HG02678 (cell line): Measurements from ENCODE around the gene PARVB.
"Not testable (repeated sequence)": the region's sequence is repeated elsewhere in the genome, so short reads cannot be mapped to it uniquely, and the experiment has no call there.

ENCODE experiments used
- ATAC-seq: cut with Tn5 transposase; IDR thresholded peaks from one replicate; pipeline ENCODE4 v1.9.1; 2021; ENCODE audit warnings: mild to moderate bottlenecking, moderate library complexity; ENCODE audit not compliant: unreplicated experiment

PARVB gene

GRCh38 chr22:44103735-44104480, 79.8 kb downstream of the PARVB start:
- no peak for ATAC-seq

- no peak for ATAC-seq
These were observed 83.2 kb downstream of the PARVB start for GRCh38 chr22:44107340-44107739.

DNA sequence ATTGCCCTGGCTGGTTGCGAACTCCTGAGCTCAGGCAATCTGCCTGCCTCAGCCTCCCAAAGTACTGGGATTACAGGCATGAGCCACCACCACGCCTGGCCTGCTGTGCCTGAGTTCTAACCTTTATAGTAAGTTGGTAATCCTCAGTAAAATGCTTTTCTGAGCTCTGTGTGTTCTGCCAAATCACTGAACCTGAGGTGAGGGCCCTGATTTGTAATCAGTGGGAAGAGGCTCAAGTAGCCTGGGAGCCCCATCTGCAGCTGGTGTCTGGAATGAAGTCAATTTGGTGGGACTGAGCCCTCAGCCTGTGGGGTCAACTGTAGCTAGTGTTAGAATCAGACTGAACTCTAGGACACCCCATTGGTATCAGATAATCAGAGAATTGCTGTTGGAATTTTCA, 84.0 kb downstream of the PARVB start:
- no peak for ATAC-seq

DNA sequence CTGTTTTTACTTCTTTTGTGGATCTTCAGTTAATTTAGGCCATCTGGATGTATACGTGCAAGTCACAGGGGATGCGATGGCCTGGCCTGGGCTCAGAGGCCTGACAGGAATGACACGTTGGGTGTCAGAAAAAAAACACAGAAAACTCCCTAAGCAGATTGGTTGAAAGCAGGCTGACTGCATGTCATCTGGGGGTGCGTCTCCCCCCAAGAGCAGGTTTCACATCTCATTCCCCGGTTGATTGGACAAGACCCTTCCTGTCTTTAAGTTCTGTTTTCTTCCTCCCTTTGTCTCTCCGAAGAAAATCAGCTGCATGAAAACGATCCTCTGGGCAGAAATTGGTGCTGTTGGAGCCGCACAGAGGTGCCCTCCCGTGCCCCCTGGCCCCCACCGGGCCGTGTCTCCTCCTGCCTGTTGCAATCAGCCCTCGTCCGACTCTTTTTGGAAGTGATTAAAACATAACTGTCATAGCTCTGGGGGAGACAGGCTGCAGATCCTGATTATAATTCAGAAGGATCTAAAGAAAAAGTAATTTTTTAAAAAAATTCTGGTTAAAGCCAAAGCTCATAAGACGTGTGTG, 84.8 kb downstream of the PARVB start:
- ATAC-seq = no peak

- ATAC-seq = no peak
These were observed 85.3 kb downstream of the PARVB start for GRCh38 chr22:44109416-44109815.

DNA sequence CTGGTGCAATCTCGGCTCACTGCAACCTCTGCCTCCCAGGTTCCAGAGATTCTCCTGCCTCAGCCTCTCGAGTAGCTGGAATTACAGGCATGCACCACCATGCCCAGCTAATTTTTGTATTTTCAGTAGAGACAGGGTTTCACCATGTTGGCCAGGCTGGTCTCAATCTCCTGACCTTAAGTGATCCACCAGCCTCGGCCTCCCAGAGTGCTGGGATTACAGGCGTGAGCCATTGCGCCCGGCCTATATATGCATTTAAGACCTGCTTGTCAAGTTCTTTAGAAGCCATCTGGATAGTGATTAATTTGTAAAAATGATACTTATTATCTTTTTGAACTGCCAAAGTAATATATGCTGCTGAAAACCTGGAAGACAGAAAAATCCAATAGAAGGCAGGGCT, 86.6 kb downstream of the PARVB start:
- not testable (repeated sequence) for ATAC-seq

DNA sequence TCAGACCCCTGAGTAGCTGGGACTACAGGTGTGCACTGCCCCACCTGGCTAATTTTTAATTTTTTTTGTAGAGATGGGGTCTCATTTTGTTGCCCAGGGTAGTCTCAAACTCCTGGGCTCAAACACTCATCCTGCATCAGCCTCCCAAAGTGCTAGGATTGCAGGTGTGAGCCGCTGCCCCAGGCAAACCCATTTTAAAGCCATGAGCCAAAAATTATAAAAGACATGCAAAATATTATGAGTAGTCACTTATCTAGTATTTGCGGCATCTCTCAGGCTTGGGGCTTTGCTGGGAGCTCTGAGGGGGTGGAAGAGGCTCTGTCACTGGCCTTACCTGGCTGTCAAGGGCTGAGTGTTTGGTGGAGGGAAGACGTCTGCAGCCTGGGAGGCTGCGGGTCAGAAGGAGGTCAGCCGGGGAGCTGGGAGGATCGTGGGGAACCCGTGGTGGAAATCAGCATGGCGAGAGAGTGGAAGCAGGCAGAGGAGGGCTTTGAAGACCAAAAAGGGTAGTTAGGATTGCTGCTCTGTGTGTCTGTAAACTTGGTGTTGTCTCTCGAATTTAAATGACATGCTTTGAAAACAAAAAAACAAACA, 87.6 kb downstream of the PARVB start:
- ATAC-seq = no peak

DNA sequence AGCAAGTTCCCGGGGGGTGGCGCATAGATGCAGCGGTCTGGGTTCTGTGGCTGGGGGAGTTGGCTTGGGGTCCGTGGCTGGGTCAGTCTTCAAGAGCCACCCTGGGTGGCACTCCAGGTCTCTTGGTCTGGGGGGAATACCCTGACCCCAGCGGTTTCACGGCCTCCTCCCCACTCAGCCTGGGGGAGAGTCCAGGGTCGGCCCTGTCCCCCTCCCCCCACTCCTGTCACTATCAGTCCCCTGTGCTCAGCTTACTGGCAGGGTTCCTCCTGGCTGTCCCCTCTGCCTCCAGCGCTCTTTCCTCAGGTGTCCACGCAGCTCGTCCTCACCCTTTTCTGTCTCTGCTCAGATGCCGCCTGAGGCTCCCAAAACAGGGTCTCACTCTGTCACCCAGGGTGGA, 88.1 kb downstream of the PARVB start:
- ATAC-seq = no peak

- ATAC-seq = no peak
These were observed 92.2 kb downstream of the PARVB start for GRCh38 chr22:44116331-44116730.

- no peak for ATAC-seq
These were observed 92.9 kb downstream of the PARVB start for GRCh38 chr22:44116755-44117684.

GRCh38 chr22:44117746-44118145, 93.6 kb downstream of the PARVB start:
- no peak for ATAC-seq

GRCh38 chr22:44118645-44119315, 94.7 kb downstream of the PARVB start:
- no peak for ATAC-seq

DNA sequence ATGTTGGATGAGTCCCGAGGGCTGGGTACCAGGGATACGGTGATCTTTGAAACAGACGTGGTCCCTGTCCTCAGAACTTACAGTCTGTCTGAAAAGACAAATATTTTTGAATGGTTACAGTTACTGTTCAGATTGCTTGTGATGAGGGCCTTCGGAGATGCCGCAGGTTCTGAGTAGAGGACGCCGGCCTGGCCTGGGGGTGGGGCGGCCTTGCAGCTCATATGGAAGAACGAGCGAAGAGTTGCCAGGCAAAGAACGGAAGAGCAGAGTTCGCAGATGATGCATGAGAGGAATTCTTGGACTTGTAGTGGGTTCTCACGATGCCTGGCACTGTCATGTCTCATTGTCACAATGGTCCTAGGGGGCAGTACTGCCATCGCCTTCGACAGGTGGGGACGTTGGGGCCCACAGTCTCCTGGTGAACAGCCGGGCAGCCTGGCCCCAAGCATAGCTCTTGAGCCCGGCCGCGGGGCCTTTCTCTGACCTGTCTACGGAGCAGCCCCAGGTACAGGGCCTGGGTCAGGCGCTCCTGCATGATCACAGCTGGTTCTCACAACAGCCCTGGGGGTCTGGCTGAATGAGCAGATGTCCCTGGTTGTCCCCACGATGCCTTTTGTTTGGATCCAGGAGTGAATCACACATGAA, 95.7 kb downstream of the PARVB start:
- no peak for ATAC-seq

- ATAC-seq = no peak
These were observed 96.2 kb downstream of the PARVB start for GRCh38 chr22:44120314-44120704.

- ATAC-seq = no peak
These were observed 101.3 kb downstream of the PARVB start for GRCh38 chr22:44125421-44125820.

DNA sequence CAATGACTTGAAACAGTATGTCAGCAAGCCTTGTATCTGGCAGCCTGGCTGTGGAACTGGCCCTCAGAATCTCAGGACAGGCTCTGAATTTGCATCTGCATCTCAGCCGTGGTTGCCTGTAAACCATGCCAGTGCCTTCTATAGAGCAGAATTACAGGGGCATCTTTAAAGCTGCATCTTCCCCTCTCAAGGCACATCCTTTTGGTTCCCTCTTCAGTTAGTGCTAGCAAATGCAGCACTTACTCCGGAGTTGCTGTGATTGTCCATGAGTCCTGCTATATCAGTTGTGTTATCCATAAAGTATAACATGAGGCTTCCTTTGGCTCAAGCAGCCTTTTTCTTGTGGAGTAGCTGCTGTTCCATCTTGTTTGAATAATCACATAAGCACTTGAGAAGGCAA, 102.7 kb downstream of the PARVB start:
- no peak for ATAC-seq

DNA sequence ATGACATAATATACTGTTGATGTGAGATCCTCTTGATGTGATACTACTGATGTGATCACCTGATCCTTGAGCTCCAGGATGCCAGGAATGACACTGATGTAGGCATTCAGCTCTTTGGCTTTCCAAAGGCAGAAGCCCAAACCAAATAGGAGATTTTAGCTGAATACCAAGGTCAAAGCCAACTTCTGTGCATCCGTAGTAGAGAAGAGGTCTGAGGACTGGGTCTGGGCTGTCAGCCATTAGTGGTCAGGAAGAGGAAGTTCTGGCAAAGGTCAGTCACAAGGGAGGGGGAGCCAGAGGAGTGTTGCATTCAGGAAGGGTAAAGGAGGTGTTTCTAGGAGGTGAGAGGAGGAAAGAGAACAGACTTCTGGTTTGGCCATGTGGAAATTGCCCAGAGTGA, 103.3 kb downstream of the PARVB start:
- no peak for ATAC-seq

DNA sequence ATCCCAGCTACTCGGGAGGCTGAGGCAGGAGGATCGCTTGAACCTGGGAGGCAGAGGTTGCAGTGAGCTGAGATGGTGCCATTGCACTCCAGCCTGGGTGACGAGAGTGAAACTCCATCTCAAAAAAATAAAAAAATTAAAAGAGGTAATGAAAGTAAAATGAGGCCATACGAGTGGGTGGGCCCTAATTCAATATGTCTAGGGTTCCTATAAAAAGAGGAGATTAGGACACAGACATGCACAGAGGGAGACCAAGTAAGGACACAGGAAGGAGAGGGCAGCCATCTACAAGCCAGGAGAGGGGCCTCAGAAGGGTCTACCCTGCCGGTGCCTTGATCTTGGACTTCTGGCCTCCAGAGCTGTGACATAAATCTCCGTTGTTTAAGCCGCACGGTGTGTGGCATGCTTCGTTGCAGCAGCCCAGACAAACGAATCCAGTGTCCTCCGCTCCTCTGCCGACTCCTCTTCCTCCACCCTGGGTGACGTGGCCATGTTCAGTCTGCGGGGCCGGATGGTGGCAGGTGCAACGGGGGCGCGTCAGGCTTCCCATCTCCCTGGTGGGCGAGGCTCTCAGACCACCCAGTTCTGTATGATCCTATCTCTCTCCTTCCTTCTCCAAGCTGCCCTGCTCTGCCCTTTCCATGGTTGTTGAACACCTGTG, 105.0 kb downstream of the PARVB start:
- no peak for ATAC-seq

- no peak for ATAC-seq
These were observed 105.5 kb downstream of the PARVB start for GRCh38 chr22:44129619-44129976.
